GM19438 (cell line): ENCODE measurements around the gene TNRC6B.

ENCODE experiments used
- ATAC-seq: cut with Tn5 transposase; IDR thresholded peaks from one replicate; pipeline ENCODE4 v1.9.1; 2021; ENCODE audit warnings: low read depth; ENCODE audit not compliant: unreplicated experiment

The TNRC6B gene

GRCh38 chr22:40322818-40323447, 145.2 kb downstream of the TNRC6B start:
- no peak for ATAC-seq

GRCh38 chr22:40323681-40324171, 146.0 kb downstream of the TNRC6B start:
- ATAC-seq = no peak

GRCh38 chr22:40324468-40325305, 147.0 kb downstream of the TNRC6B start:
- ATAC-seq = no peak

- no peak for ATAC-seq
Measured at GRCh38 chr22:40325315-40325714, 147.6 kb downstream of the TNRC6B start.

- no peak for ATAC-seq
Measured at GRCh38 chr22:40326905-40327735, 149.4 kb downstream of the TNRC6B start.

- ATAC-seq = no peak
Measured at GRCh38 chr22:40328546-40329456, 151.1 kb downstream of the TNRC6B start.

- no peak for ATAC-seq
Measured at GRCh38 chr22:40329466-40329865, 151.7 kb downstream of the TNRC6B start.

- ATAC-seq = no peak
Measured at GRCh38 chr22:40330086-40330485, 152.4 kb downstream of the TNRC6B start.

- no peak for ATAC-seq
Measured at GRCh38 chr22:40330615-40331014, 152.9 kb downstream of the TNRC6B start.

- ATAC-seq = no peak
Measured at GRCh38 chr22:40331706-40332105, 154.0 kb downstream of the TNRC6B start.

GRCh38 chr22:40332319-40332781, 154.6 kb downstream of the TNRC6B start:
- ATAC-seq = no peak

- no peak for ATAC-seq
Measured at GRCh38 chr22:40334060-40334459, 156.3 kb downstream of the TNRC6B start.

- ATAC-seq = no peak
Measured at GRCh38 chr22:40334899-40335298, 157.2 kb downstream of the TNRC6B start.

GRCh38 chr22:40335358-40335757, 157.6 kb downstream of the TNRC6B start:
- no peak for ATAC-seq

- no peak for ATAC-seq
Measured at GRCh38 chr22:40340044-40340443, 162.3 kb downstream of the TNRC6B start.

GRCh38 chr22:40341604-40342003, 163.9 kb downstream of the TNRC6B start:
- no peak for ATAC-seq

GRCh38 chr22:40342521-40342920, 164.8 kb downstream of the TNRC6B start:
- ATAC-seq = no peak

GRCh38 chr22:40345271-40345670, 167.5 kb downstream of the TNRC6B start:
- ATAC-seq = no peak

GRCh38 chr22:40345815-40346184, 168.1 kb downstream of the TNRC6B start:
- peak; percentile 21 for ATAC-seq
